Subcutaneous adipose tissue (tissue), 4 donors: ENCODE results near the gene MMP23B. TPM values are rescaled to one million over a fixed set of nuclear protein-coding genes. Genes with fewer than 3 reads are reported as not detected.

Experiments
- CTCF ChIP-seq: fragments of 450-650 bp; IDR thresholded peaks from one replicate; pipeline ENCODE4 v1.5.1; 2016; ENCODE audit warnings: low read depth, mild to moderate bottlenecking, control low read depth, antibody characterized with exemption, moderate library complexity
- total RNA-seq, 4 donors: library from RNA; depleted of rRNA; stranded (reverse); fragments of >200 nt; gene quantifications; one replicate each; pipeline ENCODE4 v1.1.0, GENCODE V29; 2016

The MMP23B gene
- total RNA-seq, 4 donors from 2014 or later, result 0.66 to 9.2 (median 2.2) TPM

- no peak for TF ChIP-seq CTCF
Measured at GRCh38 chr1:1600861-1601563, 31.0 kb upstream of the MMP23B start.

GRCh38 chr1:1601564-1602303 is 30.2 kb upstream of the MMP23B start:
- TF ChIP-seq CTCF, result no peak

- no peak for TF ChIP-seq CTCF
Measured at GRCh38 chr1:1602304-1602967, 29.5 kb upstream of the MMP23B start.

GRCh38 chr1:1602968-1603506 is 28.9 kb upstream of the MMP23B start:
- TF ChIP-seq CTCF, result no peak

- no peak for TF ChIP-seq CTCF
Measured at GRCh38 chr1:1603671-1604373, 28.2 kb upstream of the MMP23B start.

GRCh38 chr1:1604374-1605033 is 27.5 kb upstream of the MMP23B start:
- TF ChIP-seq CTCF, result no peak
